OCI-LY7 (cell line): ENCODE results near the gene DGKB.

Source experiments
- CTCF ChIP-seq: fragments of 200-600 bp; sonication (generic); conservative IDR thresholded peaks from 2 replicates; pipeline ENCODE4 v1.5.1; 2014; ENCODE audit warnings: mild to moderate bottlenecking, antibody characterized with exemption, low read length, moderate library complexity, mixed read lengths
- EZH2phosphoT487 ChIP-seq: fragments of 200-600 bp; sonication (generic); IDR thresholded peaks from 2 replicates; pipeline ENCODE4 v1.6.1; 2018; ENCODE audit warnings: low read depth, borderline replicate concordance, mild to moderate bottlenecking, mixed run types, antibody characterized with exemption, low read length, moderate library complexity, mixed read lengths

DNA sequence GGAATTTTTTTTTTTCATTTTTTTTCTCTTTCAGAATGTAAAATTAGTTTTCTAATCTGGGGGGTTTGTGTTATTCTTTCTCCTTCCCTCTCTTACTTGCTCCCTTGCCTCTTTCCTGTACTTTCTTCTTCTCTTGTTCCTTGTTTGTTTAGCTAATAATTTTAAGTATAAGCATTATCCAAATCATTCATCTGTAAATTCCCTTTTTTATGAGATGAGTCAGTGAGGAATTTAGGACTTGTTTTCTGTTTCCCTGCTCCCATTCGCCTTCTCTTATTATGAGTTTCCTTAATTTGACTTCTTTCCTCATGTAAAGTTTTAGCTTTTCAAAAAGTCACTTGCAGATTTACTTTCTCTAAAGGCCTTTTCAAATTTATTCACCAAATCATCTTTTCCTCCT lies 758.4 kb downstream of the DGKB start:
- TF ChIP-seq CTCF (no peak), EZH2phosphoT487 (no peak)
